CD4-positive, alpha-beta T cell treated with Interleukin-4 for 1 hour (primary cell): ENCODE results near the gene CAMK1G.

Experiments
- DNase-seq, 2 donors: peaks; one replicate each; pipeline ENCODE4 v3.0.0-alpha.2; 2020 to 2022

The CAMK1G gene

DNA sequence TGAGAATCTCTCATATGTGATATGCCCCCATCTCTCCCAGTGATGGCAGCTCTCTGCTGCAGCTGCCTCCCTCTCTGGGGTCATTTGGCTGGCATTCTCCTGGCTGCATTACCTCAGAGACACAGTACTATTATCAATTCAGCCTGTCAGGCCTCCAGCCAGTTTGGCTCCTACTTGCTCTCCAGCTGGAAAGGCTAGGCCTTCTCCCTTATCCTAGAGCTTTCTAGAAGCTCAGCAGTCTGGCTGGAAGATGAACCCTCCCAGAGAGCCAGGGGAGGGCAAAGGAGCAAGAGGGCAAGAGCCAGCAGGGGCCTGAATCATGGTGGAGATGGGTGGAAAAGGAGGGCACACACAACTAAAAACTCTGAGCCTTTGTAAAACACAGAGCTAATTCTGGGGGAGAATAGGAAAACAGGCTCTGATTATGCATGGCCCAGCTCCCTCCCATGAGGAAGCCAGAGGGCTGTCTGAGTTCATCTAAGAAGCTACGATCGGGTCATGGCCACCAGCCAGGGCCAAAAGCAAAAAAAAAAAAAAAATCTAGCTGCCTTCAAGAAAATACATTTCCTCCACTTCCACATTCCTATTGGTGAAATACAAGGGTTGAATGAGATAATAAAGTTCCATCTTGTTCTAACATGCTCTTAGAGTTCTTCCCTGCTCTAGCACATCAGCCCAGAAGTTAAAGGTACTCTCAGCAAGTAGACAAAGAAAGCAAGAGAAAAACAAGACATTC, 59.9 kb downstream of the CAMK1G start:
- DNase-seq, result no peak

DNA sequence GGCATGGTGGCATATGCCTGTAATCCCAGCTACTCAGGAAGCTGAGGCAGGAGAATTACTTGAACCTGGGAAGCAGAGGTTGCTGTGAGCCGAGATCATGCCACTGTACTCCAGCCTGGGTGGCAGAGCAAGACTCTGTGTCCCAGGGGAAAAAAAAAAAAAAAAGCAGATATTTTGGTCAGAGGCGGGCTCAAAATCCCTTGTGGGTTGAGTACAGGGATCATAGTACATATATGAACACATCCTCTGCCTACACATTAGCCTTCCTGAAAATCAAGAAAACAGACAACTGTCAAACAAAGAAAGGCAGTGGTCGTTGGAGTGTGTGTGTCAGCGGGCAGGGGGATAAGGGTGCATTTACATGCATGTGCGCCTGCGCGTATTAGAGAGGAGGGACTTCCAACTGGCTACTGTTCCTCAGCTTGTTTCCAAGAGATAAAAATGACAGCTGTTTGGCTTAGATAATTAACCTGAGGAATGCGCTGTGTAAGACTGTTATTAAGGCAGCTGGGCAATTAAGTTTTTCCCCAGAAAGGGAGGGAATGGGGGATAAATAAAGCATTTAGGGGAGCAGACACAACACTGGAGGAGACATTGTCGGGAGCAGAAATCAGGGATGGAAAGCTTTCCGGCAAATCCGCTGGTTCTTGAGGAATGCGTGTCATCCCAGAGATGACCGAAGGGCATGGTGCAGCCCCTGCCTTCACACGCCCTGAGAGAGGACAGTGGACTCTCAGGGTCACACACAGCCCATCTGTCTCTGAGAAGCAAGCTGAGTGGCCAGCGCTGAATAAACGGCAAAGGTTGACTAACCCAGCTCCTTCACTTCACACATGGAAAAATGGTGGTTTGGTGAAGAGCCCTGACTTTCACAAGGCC, 62.3 kb downstream of the CAMK1G start:
- no peak for DNase-seq

DNA sequence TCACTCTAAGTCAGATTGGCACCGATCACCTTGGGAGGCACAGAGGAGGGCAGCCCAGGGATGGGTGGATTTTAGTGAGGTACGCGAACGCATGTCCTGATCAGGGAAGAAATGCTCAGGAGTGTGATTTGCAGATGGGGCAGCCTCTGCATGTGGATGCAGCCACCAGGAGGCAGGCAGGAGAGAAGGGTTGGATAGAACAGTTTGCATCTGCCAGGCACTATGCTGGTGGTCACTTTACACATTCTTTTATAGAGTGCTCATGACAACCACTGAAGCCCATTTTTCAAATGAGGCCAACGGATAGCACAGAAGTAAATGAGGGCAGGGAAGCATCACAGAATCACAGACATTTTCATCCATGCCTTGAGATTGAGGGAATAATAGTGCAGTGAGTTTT, 63.0 kb downstream of the CAMK1G start:
- no peak for DNase-seq

DNA sequence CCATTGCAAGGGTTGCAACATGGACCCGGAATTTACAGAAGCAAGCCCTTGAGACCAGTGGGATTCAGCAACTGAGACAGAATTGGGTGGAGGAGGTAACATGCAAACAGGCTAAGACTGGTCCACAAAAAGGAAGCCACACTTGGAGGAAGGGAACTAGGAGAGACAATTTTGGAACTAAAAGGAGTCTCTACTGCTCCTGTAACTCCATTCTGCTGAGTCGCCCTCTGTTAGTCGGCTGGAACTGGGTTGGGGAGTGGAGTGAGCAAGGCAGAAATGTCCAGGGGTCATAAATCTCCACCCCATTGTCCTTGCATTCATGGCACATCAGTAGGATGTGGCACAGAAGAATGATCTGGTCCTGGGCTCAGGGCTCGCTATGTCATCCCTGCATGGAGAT, 63.6 kb downstream of the CAMK1G start:
- DNase-seq, result no peak

DNA sequence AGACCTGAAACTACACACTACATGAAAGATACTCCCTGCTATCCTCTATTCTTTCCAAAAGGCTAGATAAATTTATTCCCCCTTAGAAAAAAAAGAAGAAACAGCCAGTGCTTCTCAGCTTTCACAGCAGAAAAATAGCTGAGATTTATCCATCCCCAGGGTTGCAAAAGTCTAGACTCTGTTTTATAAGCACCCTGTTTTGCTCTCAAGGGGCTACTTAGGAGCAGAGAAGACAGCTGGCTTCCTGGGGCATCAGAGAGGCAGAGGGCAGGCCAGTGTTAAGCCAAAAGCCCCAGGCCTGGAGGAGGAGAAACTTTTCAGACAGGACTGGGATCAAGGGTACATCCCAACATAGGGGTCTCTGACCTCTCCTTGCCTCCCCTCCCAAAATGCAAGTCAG, 64.8 kb downstream of the CAMK1G start:
- no peak for DNase-seq

DNA sequence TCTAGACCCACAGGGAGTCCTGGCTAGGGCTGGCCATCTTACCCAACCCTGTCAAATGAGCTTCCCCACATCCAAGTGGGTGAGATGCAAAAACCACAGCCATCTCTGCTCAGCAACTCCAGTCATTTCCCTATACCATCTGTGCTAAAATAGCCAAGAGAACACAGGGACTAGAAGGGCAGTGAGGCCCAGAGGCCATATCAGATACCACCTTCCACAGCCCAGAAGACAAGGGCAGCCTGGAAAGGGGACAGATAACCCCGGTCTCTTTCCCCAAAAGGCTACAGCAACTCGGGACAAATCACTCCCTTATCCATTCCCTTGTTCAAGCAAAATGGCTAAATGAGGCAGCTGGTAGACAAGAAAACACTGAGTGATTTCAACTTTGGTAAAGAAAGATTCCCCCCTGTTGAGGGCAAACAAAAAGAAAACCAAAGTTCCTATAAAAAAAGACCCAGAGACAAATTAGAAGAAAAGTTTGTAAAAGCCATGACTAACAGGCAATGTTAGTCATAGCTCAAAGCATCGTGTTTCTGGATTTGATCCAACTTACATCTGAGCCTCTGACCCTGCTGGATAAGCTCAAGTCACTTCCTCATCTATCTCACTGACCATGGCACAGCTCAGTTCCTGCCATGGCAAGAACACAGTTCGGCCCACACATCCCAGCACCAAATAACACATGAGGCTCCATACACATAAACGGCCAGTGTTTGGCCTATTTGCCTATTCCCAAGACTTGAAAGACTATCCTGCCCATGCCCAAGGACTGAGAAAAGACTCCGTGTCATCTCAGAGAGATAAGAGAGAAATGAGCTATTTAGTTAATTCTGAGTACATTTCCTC, 65.6 kb downstream of the CAMK1G start:
- DNase-seq, result peak in 1 of 2 donors; percentile 49

DNA sequence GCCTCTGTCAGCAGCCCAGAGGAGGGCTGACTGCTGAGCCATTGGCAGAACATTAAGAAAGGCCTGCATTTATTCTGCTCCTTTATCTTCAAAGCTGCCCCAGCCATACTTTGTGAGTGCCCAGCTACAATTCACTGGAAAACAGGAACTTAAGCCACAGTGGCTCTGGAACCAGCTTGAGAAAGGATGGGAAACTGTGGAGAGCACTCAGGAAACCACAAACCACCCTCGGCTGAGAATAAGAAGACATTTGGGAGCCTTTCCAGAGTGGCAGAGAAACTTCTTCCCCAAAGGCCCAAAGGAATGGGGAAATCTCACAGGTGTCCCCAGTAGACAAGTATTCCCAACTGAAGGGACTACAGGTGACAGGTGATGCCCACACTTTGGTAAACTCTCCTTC, 66.9 kb downstream of the CAMK1G start:
- peak in 1 of 2 donors; percentile 31 for DNase-seq

DNA sequence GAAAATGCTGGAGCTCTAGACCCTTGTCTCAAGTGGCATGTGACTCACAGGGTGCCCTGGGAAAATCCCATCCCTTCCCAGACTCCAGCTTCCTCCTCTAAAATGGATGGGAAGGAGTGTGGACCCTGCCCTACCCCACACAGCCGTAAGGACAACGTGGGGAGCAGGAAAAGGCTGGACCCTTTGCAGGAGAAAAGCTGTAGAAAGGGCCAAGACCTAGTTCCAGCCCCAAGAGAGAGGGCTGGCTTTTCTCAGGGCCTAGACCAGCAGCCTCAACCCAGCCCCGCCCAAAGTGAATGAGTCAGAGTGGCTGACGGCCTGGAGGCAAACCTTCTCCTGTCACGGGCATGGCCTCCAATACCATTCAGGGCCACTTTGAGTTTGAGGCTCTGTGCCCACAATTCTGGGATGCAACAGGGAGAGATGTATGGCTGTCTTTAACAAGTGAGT, 67.6 kb downstream of the CAMK1G start:
- DNase-seq, result peak; percentile 49 to 79

DNA sequence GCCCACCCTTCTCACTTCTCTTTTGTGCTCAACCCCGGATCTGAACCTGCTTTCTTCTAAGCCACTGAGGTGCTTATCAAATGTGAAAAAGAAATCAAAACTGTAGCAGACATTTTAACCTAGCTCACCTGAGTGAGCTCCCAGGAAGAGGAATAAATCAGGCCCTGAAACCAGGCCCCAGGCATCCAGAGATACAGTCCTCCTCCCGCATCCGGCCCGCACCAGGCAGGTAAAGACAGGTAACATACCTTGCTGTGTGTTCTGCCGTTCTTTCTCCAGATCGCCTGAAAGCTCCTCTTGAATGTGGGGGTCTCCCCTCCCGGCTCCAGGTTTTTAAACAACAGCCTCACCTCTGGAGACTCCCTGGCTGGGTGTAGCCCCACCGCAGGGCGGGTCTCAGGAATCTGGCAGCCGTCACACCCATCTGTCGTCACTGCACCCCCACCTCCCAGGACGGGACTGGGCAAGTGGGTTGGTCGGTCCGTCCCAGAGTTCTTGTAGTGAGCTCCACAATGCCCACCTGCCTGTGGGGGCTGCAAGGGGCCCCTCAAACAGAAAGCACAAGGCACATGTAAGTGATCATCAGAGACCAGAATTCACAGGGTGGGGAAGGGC, 68.7 kb downstream of the CAMK1G start, which contains the start of gene LAMB3:
Gene LAMB3, minus strand, starts transcription at position 305 of the 615 bp plus-strand sequence. CDS start 1,481 bp downstream, outside the sequence.
- DNase-seq, result no peak

DNA sequence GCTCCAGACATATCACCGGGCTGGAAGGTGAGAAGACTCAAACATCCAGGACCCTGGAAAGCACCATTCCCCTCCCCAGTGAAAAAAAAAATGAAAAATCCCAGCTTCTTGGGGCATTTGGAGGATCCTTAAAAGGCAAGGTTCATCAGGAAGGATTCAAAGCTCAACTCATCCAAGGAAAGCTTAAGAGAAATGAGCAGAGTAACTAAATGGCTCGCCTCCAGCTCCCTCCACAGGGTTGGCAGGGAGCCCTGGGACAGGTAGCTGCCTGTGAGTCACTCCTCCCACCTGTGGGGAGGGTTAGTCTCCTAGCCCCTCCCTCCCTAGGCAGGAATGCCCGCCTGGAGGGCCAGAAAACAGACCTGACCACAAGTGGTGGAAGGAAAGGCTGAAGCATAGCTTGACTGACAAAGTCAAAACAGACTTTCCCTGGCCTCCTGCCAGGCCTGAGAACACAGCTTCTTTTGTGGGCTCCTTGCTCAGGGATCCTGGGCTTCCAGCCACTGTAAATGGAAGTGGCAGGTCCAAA, 69.4 kb downstream of the CAMK1G start:
- peak in 1 of 2 donors; percentile 14 for DNase-seq

DNA sequence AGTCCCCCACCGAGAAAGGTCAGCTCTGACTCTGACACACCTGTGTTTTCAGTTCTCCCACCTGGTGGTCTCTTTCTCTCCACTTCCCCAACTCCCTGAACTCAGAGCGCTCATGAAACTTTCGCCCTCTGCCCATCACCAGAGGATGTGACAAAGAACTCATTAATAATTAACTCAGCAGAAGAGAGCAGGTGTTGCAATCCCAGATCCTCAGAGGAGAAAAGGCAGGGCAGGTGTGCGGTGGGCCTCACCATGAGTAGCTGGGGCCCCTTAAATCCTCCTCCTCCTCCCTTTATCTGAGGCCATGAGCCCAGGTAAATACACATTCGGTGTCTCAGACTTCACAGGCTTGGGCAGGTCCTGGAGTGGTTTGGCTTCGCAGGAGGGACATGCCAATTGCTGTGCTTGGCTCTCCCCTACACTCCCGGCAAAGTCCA, 70.4 kb downstream of the CAMK1G start:
- no peak for DNase-seq

DNA sequence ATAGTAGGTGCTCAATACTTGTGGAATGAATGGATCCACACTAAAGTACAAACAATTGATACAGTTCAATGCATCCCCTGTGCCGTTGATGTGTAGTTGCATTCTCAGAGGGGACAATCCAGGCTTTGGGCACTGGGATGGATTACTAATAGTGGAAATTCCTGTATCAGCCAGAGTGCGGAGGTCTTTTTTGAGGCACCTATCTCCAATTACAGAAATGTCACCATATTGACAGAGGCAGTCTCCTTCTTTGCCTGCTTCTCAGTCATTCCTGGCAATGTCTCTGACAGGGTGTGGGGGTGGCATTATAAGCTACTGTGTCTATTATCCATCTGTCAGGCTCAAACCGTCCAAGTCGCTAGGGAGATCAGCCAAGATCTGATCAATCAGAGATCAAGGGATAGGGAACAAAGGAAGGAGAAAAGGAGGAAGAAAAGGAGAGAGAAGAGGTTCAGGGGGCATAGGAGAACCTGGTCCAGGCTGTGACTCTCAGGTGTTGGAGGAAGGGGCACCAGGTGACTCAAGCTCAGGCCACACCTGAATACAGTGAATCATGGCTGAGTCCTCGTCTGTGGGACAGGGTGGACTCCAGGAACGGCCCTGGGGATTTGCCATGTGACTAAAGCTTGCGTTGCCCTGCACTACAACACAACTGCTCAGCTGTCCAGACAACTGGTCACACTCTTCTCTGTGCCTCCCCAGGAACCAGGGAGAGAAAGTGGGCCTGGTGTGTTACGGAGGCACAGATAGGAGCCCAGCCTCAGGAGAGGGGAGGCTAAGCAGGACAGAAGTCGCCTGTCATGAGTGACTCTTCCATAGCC, 72.1 kb downstream of the CAMK1G start:
- no peak for DNase-seq

DNA sequence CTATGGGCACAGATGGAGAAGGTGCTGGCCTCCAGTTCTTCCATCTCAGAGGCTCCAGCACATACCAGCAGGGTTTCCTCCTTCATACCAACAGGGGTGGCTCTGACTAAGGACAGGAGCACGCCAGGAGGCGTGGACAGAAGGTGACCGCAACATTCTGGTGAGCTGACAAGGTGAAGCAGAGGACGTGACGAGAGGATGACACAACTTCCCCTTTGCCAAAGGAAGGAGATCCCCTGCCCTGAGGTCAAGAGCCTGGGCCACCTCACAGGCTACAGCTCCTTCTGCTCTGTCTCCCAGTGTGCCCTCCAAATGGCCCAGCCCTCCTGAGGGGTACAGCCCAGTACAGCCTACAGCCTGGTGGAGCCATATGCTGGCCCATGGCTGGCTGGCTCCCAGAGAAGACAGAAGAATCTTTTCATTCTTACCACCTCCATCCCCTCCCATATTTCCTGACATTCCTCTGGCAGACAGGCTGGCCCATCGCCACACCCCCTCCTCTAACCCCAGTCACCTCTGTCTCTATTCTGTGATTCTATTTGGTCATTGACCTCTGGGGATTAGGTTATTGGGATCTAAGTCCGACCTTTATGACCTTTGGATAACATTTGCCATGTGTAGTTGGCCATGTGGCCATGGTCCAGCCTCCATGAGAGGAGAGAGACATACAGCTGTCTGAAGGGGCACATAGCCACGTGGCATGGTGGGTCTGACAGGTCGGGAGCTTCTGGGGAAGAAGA, 73.8 kb downstream of the CAMK1G start:
- peak; percentile 33 to 87 for DNase-seq

DNA sequence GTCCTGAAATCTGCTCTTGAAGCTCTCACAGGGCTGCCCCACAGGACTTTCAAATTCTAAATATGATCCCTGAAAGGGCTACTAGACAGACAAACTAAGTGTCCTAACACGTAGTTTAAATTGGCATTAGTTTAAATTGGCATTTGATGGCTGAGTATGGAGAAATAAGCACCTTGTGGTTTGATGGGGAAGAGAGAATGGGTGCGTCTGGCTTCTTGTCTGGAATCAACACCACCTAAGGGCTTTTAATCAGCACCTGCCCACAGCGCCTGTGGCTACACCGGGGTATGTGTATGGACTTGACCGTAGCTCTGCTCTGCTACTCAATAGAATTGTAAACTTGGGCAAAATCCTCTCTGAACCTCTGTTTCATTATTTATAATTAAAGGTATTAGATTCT, 74.4 kb downstream of the CAMK1G start:
- DNase-seq, result no peak

DNA sequence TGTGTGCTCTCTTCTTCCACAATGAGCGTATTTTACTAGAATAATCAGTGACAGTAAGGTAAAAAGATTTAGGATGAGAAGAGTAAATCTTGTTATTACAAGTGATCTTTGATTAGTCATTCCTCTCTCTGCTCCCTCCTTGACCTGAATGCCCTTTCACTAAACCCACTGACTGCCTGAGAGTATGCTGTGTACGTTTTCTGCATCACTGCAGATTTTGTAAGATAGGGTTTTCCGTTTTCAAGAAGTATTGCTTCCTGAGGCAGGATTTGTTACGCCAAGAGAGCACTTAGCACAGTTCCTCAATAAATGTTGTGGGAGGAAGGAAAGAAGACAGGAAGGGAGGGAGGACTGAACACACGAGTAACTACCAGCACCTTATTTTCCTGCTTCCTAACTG, 76.4 kb downstream of the CAMK1G start:
- peak; percentile 18 to 58 for DNase-seq

DNA sequence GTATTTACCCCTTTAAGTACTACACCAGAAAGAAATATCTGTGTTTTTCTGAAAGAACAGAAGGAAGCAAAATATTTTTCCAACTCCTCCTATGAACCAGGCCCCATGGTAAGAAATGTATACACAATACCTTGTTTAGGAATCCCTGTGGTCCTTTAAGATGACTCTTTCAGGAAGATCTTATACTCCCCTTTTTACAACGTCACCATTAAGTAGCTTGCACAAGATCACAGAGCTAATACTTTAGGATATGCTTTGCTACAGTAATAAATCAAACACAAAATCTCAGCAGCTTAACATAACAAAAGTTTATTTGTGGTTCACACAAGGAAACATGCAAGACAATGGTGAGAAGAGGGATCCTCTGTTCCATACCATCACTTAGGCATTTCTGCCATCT, 77.6 kb downstream of the CAMK1G start:
- DNase-seq, result no peak

DNA sequence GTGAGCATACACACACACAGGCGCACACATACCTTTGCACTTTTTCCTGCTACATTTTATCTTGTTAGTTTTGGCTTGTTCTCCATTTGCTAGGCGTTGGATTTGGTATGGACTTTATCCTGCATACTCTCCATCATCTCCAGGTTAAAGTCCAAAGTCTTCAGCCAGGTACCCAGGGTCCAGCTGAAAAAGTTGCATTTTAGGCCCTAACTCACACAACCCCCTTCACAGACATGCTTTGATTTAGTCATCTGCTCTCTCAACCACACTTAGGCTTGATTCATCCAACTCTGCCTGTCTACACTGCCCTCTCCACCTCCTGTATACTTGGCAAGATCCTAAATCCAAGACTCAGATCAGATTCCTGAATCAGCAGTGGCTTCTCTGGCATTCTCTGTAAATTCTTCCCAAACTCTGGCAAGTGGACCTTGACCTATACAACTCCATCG, 79.4 kb downstream of the CAMK1G start:
- DNase-seq, result no peak
